Calu3 (cell line): ENCODE data around the gene SOX2. TPM values are rescaled to one million over a fixed set of nuclear protein-coding genes. Genes with fewer than 3 reads are reported as not detected.

Experiments
- BruUV-seq: library from RNA; stranded (reverse); fragments of 400-500 nt; replicated peaks from 2 replicates; lab custom pipeline; 2021; lab: Mats Ljungman, UMichigan
- CTCF ChIA-PET: fragments of 300-600 bp; sonication (Branson Sonifier 250); formaldehyde crosslinking; loops from one replicate; lab custom pipeline; 2022; ENCODE audit warnings: antibody characterized with exemption; lab: Charles Lee
- DNase-seq: peaks from one replicate; pipeline ENCODE4 v3.0.0; 2022
- H3K27ac Mint-ChIP-seq: one replicate; pipeline ENCODE4 v1.8.0; 2022; ENCODE audit warnings: mixed read lengths; ENCODE audit not compliant: unreplicated experiment
- H3K27me3 Mint-ChIP-seq: one replicate; pipeline ENCODE4 v1.8.0; 2022; ENCODE audit warnings: mixed read lengths; ENCODE audit not compliant: unreplicated experiment
- H3K36me3 Mint-ChIP-seq: one replicate; pipeline ENCODE4 v1.8.0; 2022; ENCODE audit warnings: mild to moderate bottlenecking, moderate library complexity, mixed read lengths; ENCODE audit not compliant: insufficient read depth, unreplicated experiment
- H3K4me1 Mint-ChIP-seq: one replicate; pipeline ENCODE4 v1.8.0; 2022; ENCODE audit warnings: mild to moderate bottlenecking, low read depth, mixed read lengths; ENCODE audit not compliant: unreplicated experiment
- H3K4me3 Mint-ChIP-seq: one replicate; pipeline ENCODE4 v1.8.0; 2022; ENCODE audit warnings: mild to moderate bottlenecking, low read depth, moderate library complexity, mixed read lengths; ENCODE audit not compliant: unreplicated experiment
- H3K9me3 Mint-ChIP-seq: one replicate; pipeline ENCODE4 v1.8.0; 2022; ENCODE audit warnings: low read depth, mixed read lengths; ENCODE audit not compliant: unreplicated experiment
- intact Hi-C: fragments of 100-400 bp; cut with micrococcal nuclease; formaldehyde crosslinking; loops from one replicate; pipeline ENCODE4 v1.10.0; 2022; ENCODE audit not compliant: unreplicated experiment
- total RNA-seq: library from RNA; stranded (reverse); gene quantifications from 2 replicates; pipeline ENCODE4 v1.2.3, GENCODE V29; 2022
- TF ChIP-seq, protein P1 (sequence below): fragments of 200-600 bp; IDR thresholded peaks from one replicate; pipeline ENCODE4 v1.8.0; 2022; ENCODE audit warnings: antibody characterized with exemption; ENCODE audit not compliant: unreplicated experiment

Gene SOX2
- total RNA-seq, 1 experiment from 2014 or later, result 0.19 TPM

DNA sequence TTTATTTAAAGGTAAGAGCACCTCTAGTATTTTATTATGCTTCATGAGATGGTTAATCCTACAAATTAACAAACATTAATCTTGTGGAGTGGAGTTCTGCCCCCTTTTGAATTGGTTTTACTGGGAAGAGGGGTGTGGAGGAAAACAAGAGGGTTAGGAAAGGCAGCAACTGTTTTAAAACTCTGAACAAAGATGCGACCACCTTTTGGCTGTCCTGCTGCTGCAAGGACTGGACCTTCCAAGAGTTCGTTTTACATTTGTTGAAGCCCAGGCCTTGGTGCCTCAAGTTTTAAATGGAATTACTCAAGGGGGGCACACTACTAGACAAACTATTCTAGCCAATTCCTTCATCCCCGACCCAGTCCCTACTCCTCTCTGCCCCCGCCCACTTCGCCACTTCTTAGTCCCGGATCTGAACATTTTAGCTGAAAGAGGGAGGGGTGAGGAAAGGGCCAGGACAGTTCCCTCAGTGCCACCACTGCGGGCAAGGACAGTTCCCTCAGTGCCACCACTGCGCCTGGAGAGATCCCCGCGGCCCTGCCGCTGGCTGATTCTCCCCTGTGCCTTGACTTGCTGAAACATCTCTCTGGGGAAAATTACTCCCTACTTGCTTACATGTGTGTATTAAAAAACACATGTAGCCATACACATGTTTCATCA, 11.2 kb downstream of the SOX2 start:
- Mint-ChIP-seq H3K9me3 (no peaks in the 10 kb centered on the region), H3K4me3 (no peak overlapping the region), H3K4me1 (peaks cover 8% of the 10 kb centered on the region), H3K27me3 (peaks cover 86% of the 10 kb centered on the region), H3K36me3 (no peaks in the 10 kb centered on the region), H3K27ac (no peak overlapping the region)
- intact Hi-C loops, result no loop called here
- no peak for DNase-seq
- CTCF ChIA-PET, result no interaction called here
- BruUV-seq, result no TSS peak
- TF ChIP-seq, protein P1, sequence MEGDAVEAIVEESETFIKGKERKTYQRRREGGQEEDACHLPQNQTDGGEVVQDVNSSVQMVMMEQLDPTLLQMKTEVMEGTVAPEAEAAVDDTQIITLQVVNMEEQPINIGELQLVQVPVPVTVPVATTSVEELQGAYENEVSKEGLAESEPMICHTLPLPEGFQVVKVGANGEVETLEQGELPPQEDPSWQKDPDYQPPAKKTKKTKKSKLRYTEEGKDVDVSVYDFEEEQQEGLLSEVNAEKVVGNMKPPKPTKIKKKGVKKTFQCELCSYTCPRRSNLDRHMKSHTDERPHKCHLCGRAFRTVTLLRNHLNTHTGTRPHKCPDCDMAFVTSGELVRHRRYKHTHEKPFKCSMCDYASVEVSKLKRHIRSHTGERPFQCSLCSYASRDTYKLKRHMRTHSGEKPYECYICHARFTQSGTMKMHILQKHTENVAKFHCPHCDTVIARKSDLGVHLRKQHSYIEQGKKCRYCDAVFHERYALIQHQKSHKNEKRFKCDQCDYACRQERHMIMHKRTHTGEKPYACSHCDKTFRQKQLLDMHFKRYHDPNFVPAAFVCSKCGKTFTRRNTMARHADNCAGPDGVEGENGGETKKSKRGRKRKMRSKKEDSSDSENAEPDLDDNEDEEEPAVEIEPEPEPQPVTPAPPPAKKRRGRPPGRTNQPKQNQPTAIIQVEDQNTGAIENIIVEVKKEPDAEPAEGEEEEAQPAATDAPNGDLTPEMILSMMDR, result no peak

- Mint-ChIP-seq H3K4me3 (no peak overlapping the region), H3K36me3 (no peaks in the 10 kb centered on the region), H3K27ac (no peak overlapping the region), H3K9me3 (no peaks in the 10 kb centered on the region), H3K4me1 (peaks cover 5% of the 10 kb centered on the region), H3K27me3 (peaks cover 86% of the 10 kb centered on the region)
- DNase-seq, result no peak
- CTCF ChIA-PET, result no interaction called here
- no TSS peak for BruUV-seq
- intact Hi-C loops, result no loop called here
- TF ChIP-seq, protein P1, result no peak
Measured at GRCh38 chr3:181723625-181724191, 12.0 kb downstream of the SOX2 start.

DNA sequence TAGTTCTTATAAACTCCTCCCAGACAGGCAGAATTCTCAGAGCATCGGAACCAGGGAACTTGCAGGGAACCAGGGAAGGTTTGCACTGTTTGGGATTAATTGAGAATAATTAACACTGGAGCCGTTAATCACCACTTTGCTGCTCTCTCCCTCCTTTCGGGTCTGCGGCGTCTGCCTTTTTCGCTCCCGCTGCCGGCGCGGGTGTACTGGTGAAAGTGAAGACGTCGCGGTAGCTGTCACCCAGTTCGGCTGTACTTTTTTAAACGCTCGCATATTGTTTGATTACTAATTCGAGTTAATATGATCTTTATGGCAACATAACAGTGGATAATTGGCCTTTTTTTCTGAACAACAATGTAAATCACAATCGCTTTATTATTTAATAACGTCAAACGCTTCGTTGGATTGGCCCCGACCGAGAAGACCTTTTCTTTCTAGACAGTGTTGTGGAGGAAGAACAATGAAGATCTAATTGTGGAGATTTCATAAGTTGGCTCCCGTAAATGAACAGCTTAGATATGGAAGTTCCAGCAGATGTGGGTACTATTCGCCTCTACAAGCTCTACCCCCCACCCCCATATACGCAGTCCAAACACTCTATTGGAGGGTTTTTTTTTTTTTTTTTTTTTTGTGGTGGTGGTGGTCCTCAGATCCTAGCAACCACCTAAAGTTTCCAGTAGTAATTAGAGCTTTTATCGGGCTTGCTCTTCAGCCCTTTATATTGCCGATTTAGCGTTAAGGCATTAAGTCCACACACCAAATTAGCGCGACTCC, 12.7 kb downstream of the SOX2 start:
- peaks cover 86% of the 10 kb centered on the region for H3K27me3 Mint-ChIP-seq
- no peaks in the 10 kb centered on the region for H3K4me1 Mint-ChIP-seq
- H3K4me3 Mint-ChIP-seq, result no peak overlapping the region
- intact Hi-C loops, result no loop called here
- TF ChIP-seq, protein P1, result no peak
- BruUV-seq, result no TSS peak
- no peak for DNase-seq
- H3K27ac Mint-ChIP-seq, result no peak overlapping the region
- H3K36me3 Mint-ChIP-seq, result no peaks in the 10 kb centered on the region
- CTCF ChIA-PET, result interaction anchor here (0.6 to 0.7 kb wide), 2 partner anchors 66 to 269 kb away, joined by 3 to 15 read pairs; no protein-coding TSS in a partner anchor
- no peaks in the 10 kb centered on the region for H3K9me3 Mint-ChIP-seq

- no TSS peak for BruUV-seq
- Mint-ChIP-seq H3K4me1 (no peaks in the 10 kb centered on the region), H3K27me3 (peaks cover 86% of the 10 kb centered on the region), H3K4me3 (no peak overlapping the region), H3K9me3 (no peaks in the 10 kb centered on the region), H3K36me3 (no peaks in the 10 kb centered on the region), H3K27ac (no peak overlapping the region)
- CTCF ChIA-PET, result interaction anchor here (0.6 kb wide), 1 partner anchor 268 kb away, joined by 3 read pairs; no protein-coding TSS in a partner anchor
- intact Hi-C loops, result no loop called here
- TF ChIP-seq, protein P1, result no peak
- DNase-seq, result no peak
Measured at GRCh38 chr3:181725131-181725731, 13.5 kb downstream of the SOX2 start.
